Activated T-cell treated with anti-CD3 and anti-CD28 coated beads for 48 hours (primary cell): ENCODE data around the gene PKD2.
"Not testable (repeated sequence)": the region's sequence is repeated elsewhere in the genome, so short reads cannot be mapped to it uniquely, and the experiment has no call there.

Experiments
- DNase-seq: peaks from one replicate; pipeline ENCODE4 v3.0.0-alpha.2; 2020; ENCODE audit warnings: low read depth

PKD2 gene

GRCh38 chr4:88070031-88070430, 62.6 kb downstream of the PKD2 start:
- DNase-seq, result no peak

GRCh38 chr4:88075336-88075735, 67.9 kb downstream of the PKD2 start:
- no peak for DNase-seq

- no peak for DNase-seq
These were observed 70.6 kb downstream of the PKD2 start for GRCh38 chr4:88077911-88078524.

GRCh38 chr4:88078579-88078978, 71.1 kb downstream of the PKD2 start:
- DNase-seq, result no peak

- no peak for DNase-seq
These were observed 73.2 kb downstream of the PKD2 start for GRCh38 chr4:88080626-88081025.

GRCh38 chr4:88087004-88087403, 79.6 kb downstream of the PKD2 start:
- DNase-seq, result no peak

GRCh38 chr4:88090898-88091297, 83.5 kb downstream of the PKD2 start:
- DNase-seq, result no peak

GRCh38 chr4:88091378-88091777, 83.9 kb downstream of the PKD2 start:
- DNase-seq, result no peak

- DNase-seq, result no peak
These were observed 86.4 kb downstream of the PKD2 start for GRCh38 chr4:88093874-88094273.

- DNase-seq, result no peak
These were observed 89.9 kb downstream of the PKD2 start for GRCh38 chr4:88097301-88097700.

GRCh38 chr4:88097781-88098180, 90.3 kb downstream of the PKD2 start:
- DNase-seq, result no peak

GRCh38 chr4:88098993-88099752, 91.7 kb downstream of the PKD2 start:
- no peak for DNase-seq

- no peak for DNase-seq
These were observed 93.7 kb downstream of the PKD2 start for GRCh38 chr4:88101165-88101564.

- no peak for DNase-seq
These were observed 94.6 kb downstream of the PKD2 start for GRCh38 chr4:88102026-88102425.

- DNase-seq, result no peak
These were observed 97.6 kb downstream of the PKD2 start for GRCh38 chr4:88104902-88105610.

- no peak for DNase-seq
These were observed 98.8 kb downstream of the PKD2 start for GRCh38 chr4:88106205-88106604.

- no peak for DNase-seq
These were observed 100.1 kb downstream of the PKD2 start for GRCh38 chr4:88107406-88108107.

- not testable (repeated sequence) for DNase-seq
These were observed 100.7 kb downstream of the PKD2 start for GRCh38 chr4:88108108-88108465.

GRCh38 chr4:88108747-88109122, 101.3 kb downstream of the PKD2 start:
- no peak for DNase-seq

GRCh38 chr4:88109123-88109881, 101.9 kb downstream of the PKD2 start:
- no peak for DNase-seq

- DNase-seq, result no peak
These were observed 103.4 kb downstream of the PKD2 start for GRCh38 chr4:88110826-88111225.

- DNase-seq, result no peak
These were observed 105.4 kb downstream of the PKD2 start for GRCh38 chr4:88112856-88113255.
